ENCODE measurements around the gene CMTM7.
"Not testable (repeated sequence)": the region's sequence is repeated elsewhere in the genome, so short reads cannot be mapped to it uniquely, and the experiment has no call there.

CMTM7 gene

DNA sequence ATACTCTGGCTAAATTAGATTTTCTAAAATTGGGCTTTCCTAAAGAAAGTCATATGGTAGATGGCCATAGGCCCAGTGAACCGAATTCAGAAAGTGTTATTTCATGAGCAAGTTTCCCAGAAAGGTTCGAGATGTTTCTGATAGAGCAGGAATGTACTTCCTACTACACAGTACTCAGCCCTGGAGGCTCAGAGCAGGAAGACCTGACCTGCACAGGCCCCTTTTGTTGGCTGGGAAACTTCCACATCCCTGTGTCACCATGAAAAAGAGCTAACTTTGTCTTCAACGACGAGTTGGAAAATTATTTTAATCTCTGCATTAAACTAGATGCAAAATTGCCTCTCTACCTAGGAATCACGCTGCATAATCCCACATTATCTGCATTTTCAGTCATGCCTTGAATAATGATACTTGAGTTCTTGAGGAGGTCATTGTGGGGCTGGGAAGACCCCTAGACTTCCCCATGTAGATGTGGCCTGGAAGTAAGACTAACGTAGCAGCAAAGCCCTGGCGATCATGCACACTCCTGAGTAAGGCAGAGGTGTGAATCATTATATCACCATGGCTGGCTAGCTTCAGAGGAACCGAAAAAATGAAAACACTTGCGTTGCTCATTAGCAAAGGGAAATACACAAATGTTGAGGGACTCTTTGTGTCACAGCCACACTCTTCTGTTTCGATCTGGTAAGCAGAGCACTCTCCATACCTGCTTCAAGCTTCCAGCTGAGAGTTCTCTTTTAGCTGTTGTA, 47.1 kb downstream of the CMTM7 start:
- DNase-seq, result no peak

DNA sequence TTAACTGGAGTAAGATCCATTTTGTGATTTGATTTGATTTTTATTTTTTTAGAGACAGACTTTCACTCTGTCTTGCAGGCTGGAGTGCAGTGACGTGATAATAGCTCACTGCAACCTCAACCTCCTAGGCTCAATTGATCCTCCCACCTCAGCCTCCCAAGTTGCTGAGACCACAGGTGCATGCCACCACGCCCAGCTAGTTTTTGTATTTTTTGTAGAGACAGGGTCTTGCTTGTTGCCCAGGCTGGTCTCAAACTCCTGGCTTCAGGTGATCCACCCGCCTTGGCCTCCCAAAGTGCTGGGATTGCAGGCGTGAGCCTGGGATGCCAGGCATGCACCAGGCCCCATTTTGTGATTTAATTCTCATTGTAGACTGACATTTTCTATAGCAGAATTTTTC, 47.8 kb downstream of the CMTM7 start:
- DNase-seq, result not testable (repeated sequence)

DNA sequence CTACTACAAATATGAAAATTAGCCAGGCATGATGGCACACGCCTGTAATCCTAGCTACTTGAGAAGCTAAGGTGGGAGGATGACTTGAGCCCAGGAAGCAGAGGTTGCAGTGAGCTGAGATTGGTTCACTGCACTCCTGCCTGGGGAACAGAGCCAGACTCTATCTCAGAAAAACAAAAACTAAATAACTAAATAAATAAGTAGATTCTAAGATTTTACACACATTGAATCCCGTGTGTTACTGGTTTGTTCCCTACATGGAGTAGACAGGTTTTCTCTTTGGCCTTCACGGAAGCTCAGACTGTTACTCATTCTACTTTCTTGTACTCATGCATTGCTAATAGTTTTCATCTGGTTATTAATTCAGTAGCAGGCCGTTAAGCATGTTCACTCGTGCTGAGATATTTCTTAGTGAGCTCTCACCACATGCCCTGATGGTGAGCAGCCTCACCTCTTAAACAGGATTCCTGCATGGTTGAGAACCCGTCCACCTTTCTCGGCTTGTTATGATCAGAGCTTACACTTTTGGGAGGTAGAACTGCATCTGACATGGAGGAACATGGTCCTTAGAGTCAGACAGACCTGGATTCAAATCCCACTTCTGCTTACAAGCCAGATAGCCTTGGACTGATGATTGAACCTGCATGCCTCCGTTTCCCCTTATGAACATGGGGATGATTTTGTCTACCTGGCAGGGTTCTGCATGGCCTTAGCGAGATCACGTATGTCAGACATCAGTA, 49.1 kb downstream of the CMTM7 start:
- DNase-seq, result no peak

DNA sequence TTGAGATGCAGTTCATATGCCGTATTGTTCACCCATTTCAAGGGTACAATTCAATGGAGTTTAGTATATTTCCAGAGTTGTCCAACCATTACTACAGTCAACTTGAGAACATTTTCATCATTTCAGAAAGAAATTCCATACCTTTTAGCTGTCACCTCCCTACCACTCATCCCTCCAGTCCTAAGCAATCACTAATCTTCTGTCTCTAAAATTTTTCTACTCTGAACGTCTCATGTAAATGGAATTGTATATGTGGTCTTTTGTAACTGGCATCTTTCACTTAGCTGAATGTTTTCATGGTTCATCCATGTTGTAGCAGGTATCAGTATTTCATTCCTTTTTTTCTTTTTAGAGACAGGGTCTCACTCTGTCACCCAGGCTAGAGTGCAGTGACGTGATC, 51.1 kb downstream of the CMTM7 start:
- no peak for DNase-seq

DNA sequence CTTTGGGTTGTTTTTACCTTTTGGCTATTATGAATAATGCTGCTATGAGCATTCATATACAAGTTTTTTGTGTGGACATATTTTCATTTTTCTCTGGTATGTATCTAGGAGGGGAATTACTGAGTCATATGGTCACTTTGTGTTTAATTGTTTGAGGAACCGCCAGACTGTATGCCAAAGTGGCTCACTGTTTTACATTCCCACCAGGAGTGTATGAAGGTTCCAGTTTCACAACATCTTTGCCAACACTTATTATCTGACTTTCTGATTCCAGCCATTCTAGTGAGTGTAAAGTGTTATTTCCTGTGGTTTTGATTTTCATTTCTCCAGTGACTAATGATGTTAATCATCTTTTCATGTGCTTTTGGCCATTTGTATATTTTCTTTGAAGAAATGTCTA, 51.8 kb downstream of the CMTM7 start:
- DNase-seq, result no peak

DNA sequence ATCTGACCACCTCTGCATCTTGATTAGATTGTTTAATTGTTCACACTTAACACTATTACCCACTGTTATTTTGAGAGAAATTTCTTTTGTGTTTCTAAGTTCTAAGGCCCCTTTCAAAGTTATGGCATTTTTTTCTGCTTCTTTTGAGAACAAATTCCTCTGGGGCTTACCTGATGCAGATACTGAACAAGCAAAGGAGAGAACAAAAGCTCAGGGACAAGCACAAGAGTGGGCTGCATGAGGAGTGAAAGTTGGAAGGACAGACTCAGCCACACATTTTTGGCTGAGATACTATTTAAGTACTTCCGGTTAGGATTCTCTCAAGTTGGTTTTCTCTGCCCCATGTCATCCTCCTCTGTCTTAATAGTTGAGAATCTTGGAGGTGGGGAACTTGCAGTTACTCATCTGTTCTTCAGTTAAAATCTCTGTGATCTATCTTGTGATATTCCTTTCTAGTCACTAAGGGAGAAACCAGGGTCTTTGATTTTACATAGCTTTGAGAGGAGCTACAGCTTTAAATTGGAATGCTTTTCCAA, 56.3 kb downstream of the CMTM7 start:
- no peak for DNase-seq

DNA sequence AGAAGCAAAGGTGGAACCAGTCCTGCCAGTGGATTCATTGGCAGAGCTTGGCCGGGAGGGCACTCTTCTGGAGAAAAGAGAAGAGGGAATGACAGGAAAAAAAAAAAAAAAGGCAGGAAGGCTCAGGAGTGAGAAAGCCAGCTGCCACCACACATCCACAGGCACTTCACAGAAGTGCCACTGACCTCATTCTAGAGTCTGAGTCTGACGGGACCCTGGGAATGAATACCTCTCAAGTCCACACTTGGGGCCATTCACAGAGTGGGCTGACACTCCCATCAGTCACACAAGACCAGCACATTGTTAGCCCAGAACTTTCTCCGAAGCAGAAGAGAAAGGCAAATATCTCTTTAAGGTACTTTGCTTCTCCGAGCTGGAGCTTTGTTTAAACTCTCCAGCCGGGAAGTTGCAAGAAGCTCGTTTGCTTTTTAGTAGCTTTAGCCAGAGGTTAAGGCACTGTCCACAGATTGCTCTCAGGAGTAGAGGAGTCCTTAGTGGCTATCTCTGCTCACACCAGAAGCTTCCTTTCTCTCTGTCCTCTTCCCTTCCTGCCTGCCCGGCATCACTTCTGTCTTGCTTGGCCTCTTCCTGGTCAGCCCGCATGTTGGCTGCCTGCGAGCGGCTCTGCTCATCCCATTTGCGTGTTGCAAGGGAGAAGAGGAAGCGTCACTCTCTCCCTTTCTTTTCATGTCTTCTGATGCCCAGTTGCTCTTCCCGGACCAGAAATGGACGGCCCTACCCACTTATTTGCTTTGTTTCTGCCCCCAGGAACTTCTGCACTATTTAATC, 57.2 kb downstream of the CMTM7 start:
- no peak for DNase-seq

DNA sequence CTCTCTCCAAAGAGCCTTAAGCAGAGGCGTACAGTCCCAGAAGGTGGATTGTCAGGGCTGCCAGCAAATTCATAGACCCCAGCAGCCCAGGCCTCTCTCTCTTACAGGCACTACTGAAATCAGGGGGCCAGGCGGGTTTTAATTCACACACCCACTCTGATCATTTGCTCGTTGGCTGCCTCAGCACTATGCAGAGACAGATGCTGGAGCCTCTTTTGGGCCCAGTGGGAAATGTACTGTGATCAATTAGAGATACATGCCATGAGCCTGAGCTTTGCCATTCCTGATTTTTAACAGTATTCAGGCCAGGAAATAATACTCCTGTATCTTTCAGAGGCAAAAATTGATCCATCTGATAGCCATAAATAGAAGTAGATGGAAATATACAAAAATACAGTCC, 58.0 kb downstream of the CMTM7 start:
- DNase-seq, result no peak

DNA sequence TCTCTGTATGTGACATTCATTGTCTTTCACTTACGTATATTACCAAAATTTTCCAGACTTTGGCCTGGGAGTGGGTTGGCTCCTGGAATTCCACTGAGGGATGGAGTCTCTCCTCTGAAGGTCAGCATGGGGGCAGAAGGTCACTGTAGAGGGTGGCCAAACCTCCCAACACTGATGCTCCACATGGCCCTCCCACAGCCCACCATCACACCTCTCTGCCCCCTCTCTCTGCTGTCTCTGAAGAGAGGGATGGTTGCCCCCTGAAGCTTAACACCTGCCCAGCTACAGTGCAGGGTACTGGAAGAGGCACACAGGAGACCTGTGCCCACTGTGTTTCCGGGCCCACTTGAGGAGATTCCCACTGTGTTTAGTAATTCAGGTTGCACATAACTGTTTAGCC, 58.8 kb downstream of the CMTM7 start:
- DNase-seq, result no peak

DNA sequence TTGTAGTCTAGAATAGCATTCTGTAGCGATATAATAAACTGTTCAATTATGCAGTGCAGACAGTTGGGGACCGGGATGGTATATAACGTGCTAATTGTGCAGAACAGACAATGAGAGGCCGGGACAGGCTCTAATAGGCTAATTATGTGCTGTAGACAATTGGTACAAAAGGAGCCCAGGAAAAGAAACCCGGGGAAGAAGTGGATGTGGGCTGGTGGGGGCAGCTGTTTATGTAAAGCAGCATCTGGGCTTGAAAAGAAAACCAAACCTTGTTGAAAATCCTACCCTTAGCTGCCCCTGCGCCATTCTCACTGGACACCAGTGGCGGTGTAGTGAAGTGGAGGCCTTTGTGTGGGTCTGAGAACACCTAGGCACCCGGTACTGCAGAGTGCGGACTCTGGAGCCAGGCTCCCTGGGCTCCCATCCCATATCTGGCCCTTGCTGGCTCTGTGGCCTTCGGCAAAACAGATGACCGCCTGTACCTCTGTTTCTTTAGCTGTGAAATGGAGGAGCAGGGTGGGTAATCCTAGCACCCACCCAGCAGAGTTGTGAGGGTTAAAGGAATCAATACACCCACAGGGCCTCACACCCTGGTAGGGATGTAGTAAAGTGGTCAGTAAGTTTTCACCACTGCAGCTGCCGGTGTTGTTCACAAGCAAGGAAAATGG, 59.5 kb downstream of the CMTM7 start:
- DNase-seq, result no peak

DNA sequence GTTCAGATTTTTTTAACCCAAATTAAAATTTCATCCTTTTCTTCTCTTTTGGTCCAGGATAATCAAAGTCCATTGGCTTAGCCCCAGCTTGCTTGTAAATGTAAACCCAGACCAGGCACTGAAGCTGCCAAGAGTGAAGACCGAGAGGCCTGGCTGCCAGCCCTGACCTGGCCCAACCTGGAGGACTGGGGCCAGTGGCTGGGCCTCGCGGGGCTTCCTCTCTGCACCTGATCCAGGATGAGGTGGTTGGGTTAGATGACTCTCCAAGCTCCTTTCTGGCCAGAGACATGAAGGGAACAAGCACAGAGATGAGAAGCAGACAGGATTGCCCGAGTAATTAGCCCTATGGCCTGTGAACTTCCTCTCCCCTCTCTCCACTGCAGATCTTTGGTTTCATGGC, 60.4 kb downstream of the CMTM7 start:
- no peak for DNase-seq

DNA sequence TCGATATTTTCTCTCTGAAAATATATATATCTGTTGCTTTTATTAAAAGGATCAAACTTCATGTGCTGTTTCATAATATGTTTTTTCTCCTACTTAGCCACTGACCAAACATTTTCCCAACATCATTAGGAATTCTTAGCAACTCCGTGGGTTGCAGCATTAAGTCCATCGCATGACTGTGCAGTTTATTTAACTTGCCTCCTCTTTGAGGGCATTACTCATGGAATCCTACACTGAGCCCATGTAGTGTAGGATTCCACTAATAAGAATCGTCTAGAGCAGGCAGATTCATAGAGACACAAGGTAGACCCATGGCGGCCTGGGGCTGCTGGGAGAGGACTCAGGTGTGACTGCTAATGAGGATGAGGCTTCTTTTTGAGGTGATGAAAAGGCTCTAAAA, 61.7 kb downstream of the CMTM7 start:
- no peak for DNase-seq

DNA sequence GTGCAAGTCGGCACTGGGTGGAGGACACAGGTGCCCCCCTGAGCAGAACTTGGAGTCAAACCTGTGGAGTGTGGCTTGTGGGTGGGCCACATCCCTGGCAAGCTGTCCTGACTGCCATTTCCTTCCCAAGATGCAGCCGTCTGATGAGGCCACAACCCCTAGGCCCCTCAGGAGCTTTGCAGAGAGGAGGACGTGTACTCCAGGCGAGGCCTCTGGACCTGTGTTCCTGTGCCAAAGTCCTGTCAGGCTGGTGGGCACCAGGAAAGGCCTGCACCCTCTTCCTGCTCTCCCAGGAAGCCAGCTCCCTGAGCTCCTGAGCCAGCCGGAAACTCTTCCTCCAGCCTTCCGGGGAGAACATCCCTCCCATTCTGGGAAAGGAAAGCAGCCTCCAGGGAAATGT, 62.5 kb downstream of the CMTM7 start:
- DNase-seq, result no peak

DNA sequence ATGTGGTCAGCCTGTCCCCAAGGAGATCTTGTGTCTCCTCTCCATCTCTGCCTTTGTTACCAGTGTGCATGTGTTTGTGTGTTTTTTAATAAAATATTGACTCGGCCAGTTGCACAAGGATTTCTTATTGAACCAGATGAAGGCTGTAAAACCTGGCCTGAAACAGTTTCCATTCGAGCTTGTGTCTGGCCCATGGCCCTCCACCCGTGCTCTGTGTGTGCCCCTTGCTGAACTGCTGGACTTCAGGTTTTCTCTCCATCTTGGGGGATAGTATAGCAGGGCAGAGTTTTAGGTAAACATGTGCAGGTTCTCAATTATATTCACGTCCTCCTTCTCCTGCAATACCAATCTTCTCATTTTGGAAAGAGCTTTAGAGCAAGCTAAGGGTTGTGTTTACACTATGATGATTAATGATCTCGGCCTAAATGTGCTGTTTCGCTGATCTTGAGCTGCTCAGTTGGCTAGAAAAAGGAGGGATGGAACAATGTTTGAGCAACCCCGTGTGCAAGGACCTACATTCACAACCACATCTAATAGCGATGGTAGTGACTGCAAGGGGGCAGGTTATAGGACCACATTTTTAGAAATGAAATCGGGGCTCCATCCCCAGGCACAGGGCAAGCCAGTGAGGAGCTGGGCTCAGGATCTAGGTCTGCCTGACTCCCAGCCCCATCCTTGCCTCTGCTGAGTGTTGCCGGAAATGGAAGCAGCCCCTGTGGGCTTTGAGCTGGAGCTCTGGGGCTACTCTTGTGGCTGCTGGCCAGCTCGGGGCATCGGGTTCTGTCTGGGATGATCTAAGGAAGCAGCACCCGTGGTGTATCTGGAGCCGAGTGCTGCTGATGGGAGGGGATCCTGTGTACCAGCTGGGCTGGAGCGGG, 63.3 kb downstream of the CMTM7 start:
- no peak for DNase-seq

DNA sequence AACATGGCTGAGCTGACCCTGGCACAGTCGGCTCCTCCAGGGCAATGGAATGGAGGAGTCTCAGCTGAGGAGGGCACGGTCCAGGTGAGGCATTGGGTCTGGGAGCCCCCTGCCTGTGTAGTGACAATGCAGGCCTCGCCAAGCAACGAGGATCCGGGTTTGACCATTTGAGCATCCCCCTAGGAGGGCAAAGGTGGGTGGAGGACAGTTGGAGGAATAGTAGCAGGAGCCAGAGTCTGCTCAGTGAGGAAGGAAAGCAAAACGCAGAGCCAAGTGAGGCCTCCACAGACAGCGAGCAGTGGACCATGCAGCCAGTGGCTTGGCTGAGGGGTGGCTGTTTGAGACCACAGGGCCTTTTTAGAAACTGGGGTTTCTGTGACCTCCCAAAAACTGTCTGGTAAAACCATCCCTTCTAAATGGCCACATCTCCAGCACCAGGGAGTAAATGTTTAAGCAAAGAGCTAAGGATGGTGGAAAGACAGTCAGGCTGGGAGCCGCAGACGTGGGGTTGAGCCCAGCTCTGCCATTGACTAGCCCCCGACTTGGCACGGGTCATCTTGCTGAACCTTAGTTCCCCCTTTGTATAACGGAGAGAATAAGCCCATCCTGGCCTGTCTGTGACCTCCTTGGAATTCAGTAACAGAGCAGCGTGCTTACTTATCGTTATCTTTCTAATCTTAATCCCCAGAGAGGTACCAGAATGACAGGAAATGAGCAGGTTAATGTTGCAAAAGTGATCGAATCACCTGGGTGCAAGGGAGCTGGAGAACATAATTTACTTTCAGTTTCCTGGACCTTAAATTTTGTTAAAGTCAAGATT, 64.2 kb downstream of the CMTM7 start:
- DNase-seq, result no peak

DNA sequence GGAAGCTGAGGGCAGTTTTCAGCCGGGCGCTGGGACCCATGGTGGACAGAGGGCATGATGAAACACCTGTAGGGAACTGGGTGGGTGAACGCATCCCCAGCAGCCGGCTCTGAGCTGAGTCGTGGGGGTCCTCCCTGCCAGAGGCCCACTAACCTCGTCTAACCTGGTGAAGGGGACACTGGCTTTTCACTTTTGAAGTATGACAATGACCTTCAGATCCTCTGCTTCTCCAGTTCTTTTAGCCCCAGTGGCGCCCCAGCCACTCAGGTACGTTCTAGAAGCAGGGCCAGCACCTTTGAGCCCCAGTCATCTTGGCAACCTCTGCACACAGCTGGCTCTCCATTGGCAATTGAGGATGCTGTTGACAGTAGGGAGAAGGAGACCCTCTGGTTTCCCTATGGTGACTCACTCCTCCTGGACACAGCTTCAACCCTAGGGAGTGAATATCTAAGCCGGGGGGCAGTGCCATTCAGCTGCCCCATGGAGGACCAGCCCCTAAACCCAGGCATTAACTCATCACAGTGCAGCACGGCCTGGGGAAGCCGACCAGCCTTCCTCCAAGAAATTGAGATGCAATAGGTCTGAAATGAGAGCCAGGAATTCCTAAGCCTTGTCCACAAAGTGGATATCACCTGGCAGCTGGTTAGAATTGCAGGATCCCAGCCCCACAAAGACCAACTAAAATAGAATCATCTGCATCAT, 64.9 kb downstream of the CMTM7 start:
- DNase-seq, result no peak

DNA sequence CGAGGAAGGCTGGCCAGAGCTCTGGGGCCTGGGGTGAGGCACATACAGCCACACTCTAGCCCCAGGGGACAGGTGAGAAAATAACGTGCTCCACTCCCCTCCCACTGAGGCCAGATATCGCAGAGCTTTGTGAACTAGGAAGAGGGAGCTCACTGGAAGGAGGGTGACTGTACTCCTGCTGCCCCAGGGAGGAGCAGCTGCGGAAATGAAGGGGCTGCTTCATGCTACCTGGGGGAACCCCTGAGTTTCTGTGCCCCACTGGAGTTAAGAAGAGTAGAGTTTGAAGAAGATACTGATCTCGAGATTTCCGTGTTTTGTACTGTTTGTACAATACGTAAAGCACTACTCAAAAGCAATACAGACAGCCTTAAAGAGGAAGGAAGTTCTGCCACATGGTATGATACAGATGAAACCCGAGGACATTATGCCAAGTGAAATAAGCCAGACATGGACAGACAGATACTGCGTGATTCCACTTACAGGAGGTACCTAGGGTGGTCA, 66.4 kb downstream of the CMTM7 start:
- no peak for DNase-seq

DNA sequence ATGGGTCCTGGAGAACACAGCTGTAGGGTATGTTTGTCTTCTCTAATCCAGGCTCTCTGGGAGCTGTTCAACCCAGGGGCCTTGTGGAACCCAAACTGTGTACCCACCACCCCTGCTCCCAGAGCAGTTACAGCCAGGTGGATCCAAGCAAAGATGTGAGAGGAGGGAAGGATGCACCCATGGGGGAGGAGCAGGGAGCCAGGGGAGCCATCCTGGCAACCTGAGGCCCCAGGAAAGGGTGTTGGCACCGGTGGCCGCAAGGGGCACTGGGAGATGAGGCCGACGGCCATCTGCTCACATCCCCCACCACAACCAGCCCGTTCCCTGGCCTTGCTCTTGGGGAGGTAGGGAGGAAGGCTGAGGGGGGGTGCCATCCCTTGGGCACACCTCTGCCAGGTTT, 67.8 kb downstream of the CMTM7 start:
- no peak for DNase-seq

DNA sequence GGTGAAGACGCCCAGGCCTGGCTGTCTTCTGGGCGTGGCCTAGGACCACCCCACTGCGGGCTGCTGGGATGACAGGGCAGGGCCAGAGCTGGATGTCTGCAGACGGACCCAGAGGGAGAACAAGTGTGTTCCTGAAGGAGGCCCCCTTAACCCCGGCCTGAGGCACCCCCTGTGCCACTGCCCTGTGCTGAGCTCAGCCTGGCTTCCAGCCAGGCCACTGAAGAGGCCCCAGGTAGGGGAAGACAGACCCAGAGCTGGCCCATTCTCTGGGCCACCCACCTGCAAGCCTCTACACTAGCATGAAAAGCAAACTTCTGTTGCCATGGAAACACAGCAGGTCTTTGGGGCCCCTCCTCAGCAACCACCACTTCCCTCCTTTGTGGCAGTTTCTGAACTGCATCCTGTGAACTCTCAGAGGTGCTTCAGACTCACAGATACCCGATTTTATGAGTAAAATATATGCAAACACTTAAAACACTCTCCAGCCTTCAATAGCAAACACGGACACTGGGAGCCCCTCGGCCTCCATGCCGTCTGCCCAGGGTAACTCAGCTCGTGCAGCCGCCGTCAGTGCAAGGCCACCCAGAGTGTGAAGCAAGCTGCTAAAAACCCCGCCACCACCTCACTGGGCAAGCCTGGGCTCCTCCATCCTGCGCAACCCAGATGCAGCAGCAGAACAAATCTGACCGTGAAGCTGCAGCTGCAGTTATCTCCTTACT, 68.5 kb downstream of the CMTM7 start:
- no peak for DNase-seq

All from 8988T (cell line).